ENCODE results near the gene PHOX2B. TPM values are rescaled to one million over a fixed set of nuclear protein-coding genes. Genes with fewer than 3 reads are reported as not detected.

PHOX2B gene
- total and polyA plus RNA-seq, 9 of the 15 experiments (the other 6 are each of a cell fraction or from before 2014, with no cell fraction given) = not detected

DNA sequence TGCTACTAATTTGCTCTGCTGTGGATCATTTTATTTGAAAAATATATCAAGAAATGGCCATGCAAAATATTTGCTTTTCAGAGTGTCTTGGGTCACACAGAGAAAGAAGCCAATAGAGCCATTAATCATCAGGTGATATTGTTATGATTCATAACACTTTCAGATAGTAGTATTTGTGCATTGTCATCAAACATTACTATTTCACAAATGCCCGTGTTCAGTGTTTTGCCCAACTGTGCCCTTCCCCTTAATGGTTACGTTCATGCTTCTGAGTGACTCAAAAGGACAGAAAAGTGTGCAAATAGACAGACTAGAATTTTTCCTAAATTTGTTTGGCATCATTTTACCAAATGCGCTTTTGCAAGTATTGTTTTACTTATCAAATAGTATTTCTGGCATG lies 46.5 kb downstream of the PHOX2B start:
- ATAC-seq (no peak), DNase-seq (ENCODE audit: extremely low read depth in 1 of 4, low spot score in 3 of 4) (no peak), FAIRE-seq (no peak)
- WGBS (ENCODE audit: insufficient coverage, low coverage, missing lambda C conversion rate) = 0% methylated on average over 3 of the region's 3 CpGs
- H3K4me2 ChIP-seq (ENCODE audit: insufficient read depth, low read length) = no peak overlapping the region
- H4K20me1 ChIP-seq (replicated peaks; ENCODE audit: control insufficient read depth, insufficient read depth, low read length) = no peaks in the 10 kb centered on the region
- H3K9me3 ChIP-seq (replicated peaks; ENCODE audit: control insufficient read depth, insufficient read depth, low read depth, low read length) = no peaks in the 10 kb centered on the region
- H3K79me2 ChIP-seq (ENCODE audit: control insufficient read depth, insufficient read depth, low read length) = no peaks in the 10 kb centered on the region
- H3K27ac ChIP-seq (ENCODE audit: extremely low read depth, low read depth, low read length) = no peak overlapping the region
- H3K4me3 ChIP-seq = no peak overlapping the region
- no peaks in the 10 kb centered on the region for H3K4me1 ChIP-seq (replicated peaks in 1 of 2; ENCODE audit: control insufficient read depth in 2 of 2, insufficient read depth in 2 of 2, low read length in 2 of 2)
- in situ Hi-C loops (cut with MboI) (no loop called here), intact Hi-C loops (cut with micrococcal nuclease) (no loop called here)
- BruUV-seq (replicated peaks) = no TSS peak
- no peak overlapping the region for H2AFZ ChIP-seq (ENCODE audit: low read depth, low read length)
- H3K9ac ChIP-seq (ENCODE audit: insufficient read depth in 1 of 2, low read depth in 2 of 2, low read length in 2 of 2) = no peak overlapping the region
- H3K9me1 ChIP-seq (ENCODE audit: control insufficient read depth, insufficient read depth, low read length) = no peaks in the 10 kb centered on the region
- POLR2A ChIA-PET = no interaction called here
- CTCF ChIA-PET (ENCODE audit: low intra/inter-chr PET ratio) = no interaction called here
- no peak for TF ChIP-seq NFRKB (IDR thresholded peaks at IDR 0.05; ENCODE audit: low read depth)
- TF ChIP-seq, protein P1, sequence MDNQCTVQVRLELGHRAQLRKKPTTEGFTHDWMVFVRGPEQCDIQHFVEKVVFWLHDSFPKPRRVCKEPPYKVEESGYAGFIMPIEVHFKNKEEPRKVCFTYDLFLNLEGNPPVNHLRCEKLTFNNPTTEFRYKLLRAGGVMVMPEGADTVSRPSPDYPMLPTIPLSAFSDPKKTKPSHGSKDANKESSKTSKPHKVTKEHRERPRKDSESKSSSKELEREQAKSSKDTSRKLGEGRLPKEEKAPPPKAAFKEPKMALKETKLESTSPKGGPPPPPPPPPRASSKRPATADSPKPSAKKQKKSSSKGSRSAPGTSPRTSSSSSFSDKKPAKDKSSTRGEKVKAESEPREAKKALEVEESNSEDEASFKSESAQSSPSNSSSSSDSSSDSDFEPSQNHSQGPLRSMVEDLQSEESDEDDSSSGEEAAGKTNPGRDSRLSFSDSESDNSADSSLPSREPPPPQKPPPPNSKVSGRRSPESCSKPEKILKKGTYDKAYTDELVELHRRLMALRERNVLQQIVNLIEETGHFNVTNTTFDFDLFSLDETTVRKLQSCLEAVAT (IDR thresholded peaks at IDR 0.05) = no peak
- no peak for TF ChIP-seq MTF1 (CRISPR knock-in tag; IDR thresholded peaks at IDR 0.05; ENCODE audit: borderline replicate concordance)
- no peak for TF ChIP-seq BRF1 (IDR thresholded peaks at IDR 0.05; ENCODE audit: borderline replicate concordance, extremely low read depth, insufficient read length)
- no peak for TF ChIP-seq NCOA1 (IDR thresholded peaks at IDR 0.05; ENCODE audit: low read depth)
- TF ChIP-seq CBFA2T3 (IDR thresholded peaks at IDR 0.05) = no peak
- no peak for TF ChIP-seq ARID1B (IDR thresholded peaks at IDR 0.05)
- TF ChIP-seq ZNF436 (CRISPR knock-in tag; IDR thresholded peaks at IDR 0.05) = no peak
- TF ChIP-seq, protein P2, sequence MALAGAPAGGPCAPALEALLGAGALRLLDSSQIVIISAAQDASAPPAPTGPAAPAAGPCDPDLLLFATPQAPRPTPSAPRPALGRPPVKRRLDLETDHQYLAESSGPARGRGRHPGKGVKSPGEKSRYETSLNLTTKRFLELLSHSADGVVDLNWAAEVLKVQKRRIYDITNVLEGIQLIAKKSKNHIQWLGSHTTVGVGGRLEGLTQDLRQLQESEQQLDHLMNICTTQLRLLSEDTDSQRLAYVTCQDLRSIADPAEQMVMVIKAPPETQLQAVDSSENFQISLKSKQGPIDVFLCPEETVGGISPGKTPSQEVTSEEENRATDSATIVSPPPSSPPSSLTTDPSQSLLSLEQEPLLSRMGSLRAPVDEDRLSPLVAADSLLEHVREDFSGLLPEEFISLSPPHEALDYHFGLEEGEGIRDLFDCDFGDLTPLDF (CRISPR knock-in tag; IDR thresholded peaks at IDR 0.05) = no peak
- H3K27me3 ChIP-seq (ENCODE audit: control insufficient read depth in 2 of 2, insufficient read depth in 2 of 2, low read length in 2 of 2) = no peaks in the 10 kb centered on the region; a peak in 1 of 5 replicates
- no peaks in the 10 kb centered on the region for H3K36me3 ChIP-seq (ENCODE audit: control insufficient read depth, insufficient read depth, low read length)
